Panc1 (cell line): ENCODE measurements around the gene OR6T1. TPM values are rescaled to one million over a fixed set of nuclear protein-coding genes. Genes with fewer than 3 reads are reported as not detected.

Source experiments
- ATAC-seq: fragments of 200-7000 bp; cut with Tn5 transposase; 2 replicates; pipeline ENCODE4 v1.9.1; 2020; ENCODE audit warnings: mild to moderate bottlenecking, moderate library complexity
- BruUV-seq: library from RNA; stranded (reverse); fragments of 400-500 nt; replicated peaks from 2 replicates; lab custom pipeline; 2021; lab: Mats Ljungman, UMichigan
- CTCF ChIA-PET: fragments of 300-600 bp; sonication (Branson Sonifier 250); formaldehyde crosslinking; loops from one replicate; lab custom pipeline; 2022; ENCODE audit warnings: antibody characterized with exemption; lab: Charles Lee
- POLR2A ChIA-PET: fragments of 300-600 bp; sonication (Branson Sonifier 250); formaldehyde crosslinking; loops from one replicate; lab custom pipeline; 2022; ENCODE audit warnings: antibody characterized with exemption; lab: Charles Lee
- DNase-seq: peaks from one replicate; pipeline ENCODE4 v3.0.0-alpha.2; 2010; ENCODE audit warnings: low read depth, low spot score
- H3K27ac ChIP-seq: 2 replicates; pipeline ENCODE4 v1.5.1; 2011; ENCODE audit warnings: mild to moderate bottlenecking, low read length, inconsistent platforms
- H3K27me3 ChIP-seq: fragments of 200-500 bp; sonication (Bioruptor generic); 2 replicates; pipeline ENCODE4 v1.6.0; 2014; ENCODE audit warnings: low read length, inconsistent platforms; ENCODE audit not compliant: control insufficient read depth, insufficient read depth
- H3K36me3 ChIP-seq: fragments of 200-500 bp; sonication (Bioruptor generic); 2 replicates; pipeline ENCODE4 v1.5.1; 2014; ENCODE audit warnings: inconsistent platforms, mild to moderate bottlenecking, low read length, moderate library complexity; ENCODE audit not compliant: control insufficient read depth, insufficient read depth
- H3K4me1 ChIP-seq: 2 replicates; pipeline ENCODE4 v1.5.1; 2011; ENCODE audit warnings: inconsistent platforms, mild to moderate bottlenecking, low read length, moderate library complexity; ENCODE audit not compliant: control insufficient read depth, insufficient read depth
- H3K4me3 ChIP-seq, 2 experiments: 2 replicates each; pipeline ENCODE4 v1.5.1; 2011 to 2012; ENCODE audit warnings: low read depth in 2 of 2, low read length in 2 of 2, mild to moderate bottlenecking in 2 of 2, inconsistent platforms in 1 of 2, moderate library complexity in 1 of 2
- H3K9me3 ChIP-seq: fragments of 200-500 bp; sonication (Bioruptor generic); 2 replicates; pipeline ENCODE4 v1.5.1; 2014; ENCODE audit warnings: low read depth, mild to moderate bottlenecking, inconsistent platforms, low read length, moderate library complexity; ENCODE audit not compliant: control insufficient read depth, insufficient read depth
- CTCF ChIP-seq: fragments of 450-650 bp; IDR thresholded peaks from 2 replicates; pipeline ENCODE4 v1.5.1; 2017; ENCODE audit warnings: mild to moderate bottlenecking
- POLR2AphosphoS5 ChIP-seq: IDR thresholded peaks from 2 replicates; pipeline ENCODE4 v1.6.1; 2012; ENCODE audit warnings: mild to moderate bottlenecking, low read depth, low read length, moderate library complexity
- REST ChIP-seq, 2 experiments: IDR thresholded peaks; 2 replicates each; pipeline ENCODE4 v1.6.1; 2011 to 2012; ENCODE audit warnings: low read depth in 2 of 2, control low read depth in 1 of 2, low read length in 1 of 2, mild to moderate bottlenecking in 1 of 2, moderate library complexity in 1 of 2; ENCODE audit not compliant: insufficient read depth in 1 of 2
- SIN3A ChIP-seq: IDR thresholded peaks from 2 replicates; pipeline ENCODE4 v1.6.1; 2012; ENCODE audit warnings: low read depth, mild to moderate bottlenecking, low read length, moderate library complexity, borderline replicate concordance; ENCODE audit not compliant: insufficient read depth
- TCF7L2 ChIP-seq: IDR thresholded peaks from 2 replicates; pipeline ENCODE4 v1.6.1; 2011; ENCODE audit warnings: mild to moderate bottlenecking, low read depth, low read length, inconsistent platforms
- in situ Hi-C: cut with HindIII; loops from 2 replicates; pipeline ENCODE4 v1.10.0; 2016; ENCODE audit warnings: low sequenced_read_pairs, low pct_unique_long_range_greater_than_20kb
- intact Hi-C: fragments of 100-400 bp; cut with micrococcal nuclease; formaldehyde crosslinking; loops from one replicate; pipeline ENCODE4 v1.10.0; 2022; ENCODE audit not compliant: unreplicated experiment
- total RNA-seq: library from RNA; stranded (reverse); gene quantifications from one replicate; pipeline ENCODE4 v1.2.1, GENCODE V29; 2021; ENCODE audit not compliant: unreplicated experiment

OR6T1 gene
- total RNA-seq, 1 experiment from 2014 or later: not detected

DNA sequence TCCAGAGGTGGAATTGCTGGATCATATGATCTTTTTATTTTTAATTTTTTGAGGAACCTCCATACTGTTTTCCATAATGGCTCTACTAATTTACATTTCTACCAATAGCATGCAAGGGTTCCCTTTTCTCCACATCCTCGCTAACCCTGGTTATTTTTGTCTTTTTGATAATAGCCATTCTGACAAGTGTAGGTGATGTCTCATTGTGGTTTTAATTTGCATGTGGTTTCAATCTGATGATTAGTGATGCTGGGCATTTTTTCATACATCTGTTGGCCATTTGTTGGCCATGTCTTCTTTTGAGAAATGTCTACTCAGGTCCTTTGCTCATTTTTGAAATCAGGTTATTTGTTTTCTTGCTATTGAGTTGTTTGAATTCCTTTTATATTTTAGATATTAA, 19.6 kb downstream of the OR6T1 start:
- in situ Hi-C loops: no loop called here
- Histone ChIP-seq H3K27me3 (no peaks in the 10 kb centered on the region), H3K36me3 (no peaks in the 10 kb centered on the region), H3K4me3 (no peak overlapping the region), H3K4me1 (no peaks in the 10 kb centered on the region), H3K27ac (no peak overlapping the region), H3K9me3 (peaks cover 4% of the 10 kb centered on the region; the same call in 1 of the 2 replicates)
- POLR2A ChIA-PET: no interaction called here
- BruUV-seq: no TSS peak
- no peak for ATAC-seq
- intact Hi-C loops: no loop called here
- no peak for DNase-seq
- TF ChIP-seq CTCF: no peak
- no peak for TF ChIP-seq REST (IDR thresholded peaks at IDR 0.05; ENCODE audit: insufficient read depth in 1 of 2, low read depth in 2 of 2, low read length in 1 of 2)
- no peak for TF ChIP-seq TCF7L2
- TF ChIP-seq POLR2AphosphoS5: no peak
- no peak for TF ChIP-seq SIN3A
- CTCF ChIA-PET: no interaction called here

DNA sequence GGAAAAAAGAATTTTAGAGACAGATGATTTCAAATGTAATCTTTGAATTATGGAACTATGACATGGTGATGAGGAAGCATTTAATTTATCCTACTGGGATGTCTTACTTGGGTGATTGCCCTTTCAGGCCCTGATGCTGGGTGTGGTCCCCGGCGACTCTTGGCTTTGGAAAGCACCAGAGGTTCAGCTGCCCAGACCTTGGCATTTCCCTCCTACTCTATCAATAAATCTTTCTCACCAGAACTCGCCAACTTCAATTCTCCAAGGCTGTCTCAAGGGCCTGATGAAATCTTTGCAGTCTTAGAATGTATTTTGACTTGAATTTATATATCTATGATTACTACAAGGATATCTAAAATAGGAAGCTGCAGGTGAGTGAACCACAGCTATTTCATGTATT, 22.7 kb downstream of the OR6T1 start:
- Histone ChIP-seq H3K4me3 (no peak overlapping the region), H3K9me3 (no peaks in the 10 kb centered on the region), H3K27ac (no peak overlapping the region), H3K4me1 (no peaks in the 10 kb centered on the region), H3K27me3 (no peaks in the 10 kb centered on the region), H3K36me3 (no peaks in the 10 kb centered on the region)
- TF ChIP-seq SIN3A: no peak
- TF ChIP-seq CTCF: no peak
- TF ChIP-seq TCF7L2: no peak
- TF ChIP-seq REST (IDR thresholded peaks at IDR 0.05; ENCODE audit: insufficient read depth in 1 of 2, low read depth in 2 of 2, low read length in 1 of 2): no peak
- no peak for TF ChIP-seq POLR2AphosphoS5
- BruUV-seq: no TSS peak
- CTCF ChIA-PET: no interaction called here
- no peak for DNase-seq
- POLR2A ChIA-PET: no interaction called here
- ATAC-seq: no peak
- intact Hi-C loops: no loop called here
- in situ Hi-C loops: no loop called here
